IMR-90 (cell line): ENCODE data around the gene DDIAS. TPM values are rescaled to one million over a fixed set of nuclear protein-coding genes. Genes with fewer than 3 reads are reported as not detected.
A peak's percentile ranks its signal among the peaks of the same experiment; 100 is the strongest.

ENCODE experiments used
- ATAC-seq: fragments of 200-7000 bp; cut with Tn5 transposase; 2 replicates; pipeline ENCODE4 v1.9.1; 2020; ENCODE audit warnings: low read depth, mild to moderate bottlenecking, moderate library complexity
- BruUV-seq: library from RNA; stranded (reverse); fragments of 400-500 nt; replicated peaks from 2 replicates; lab custom pipeline; 2021; lab: Mats Ljungman, UMichigan
- CTCF ChIA-PET: fragments of 300-600 bp; formaldehyde crosslinking; extraction: SDS; loops from one replicate; lab custom pipeline; 2021; ENCODE audit warnings: antibody characterized with exemption; lab: Yijun Ruan, JAX
- POLR2A ChIA-PET: fragments of 300-600 bp; sonication (Branson Sonifier 250); formaldehyde crosslinking; loops from one replicate; lab custom pipeline; 2022; ENCODE audit warnings: antibody characterized with exemption; ENCODE audit not compliant: unreplicated experiment; lab: Charles Lee
- DNase-seq: peaks from one replicate; pipeline ENCODE4 v3.0.0; 2013
- H2AFZ ChIP-seq: replicated peaks from 2 replicates; pipeline ENCODE3; 2013; ENCODE audit warnings: low read length, mild to moderate bottlenecking; ENCODE audit not compliant: poor library complexity
- H2AK5ac ChIP-seq: 2 replicates; pipeline ENCODE4 v1.6.1; 2013; ENCODE audit warnings: low read depth, low read length, inconsistent platforms
- H2AK9ac ChIP-seq: replicated peaks from 2 replicates; pipeline ENCODE3; 2013; ENCODE audit warnings: mild to moderate bottlenecking, low read depth, low read length, moderate library complexity; ENCODE audit not compliant: poor library complexity
- H2BK120ac ChIP-seq: 2 replicates; pipeline ENCODE4 v1.6.1; 2013; ENCODE audit warnings: low read depth, low read length, inconsistent platforms
- H2BK15ac ChIP-seq: 3 replicates; pipeline ENCODE4 v1.6.1; 2013; ENCODE audit warnings: low read depth, low read length, inconsistent platforms
- H2BK20ac ChIP-seq: 2 replicates; pipeline ENCODE4 v1.6.1; 2013; ENCODE audit warnings: low read depth, mild to moderate bottlenecking, inconsistent platforms, low read length, moderate library complexity
- H2BK5ac ChIP-seq: 2 replicates; pipeline ENCODE4 v1.6.1; 2013; ENCODE audit warnings: mild to moderate bottlenecking, low read depth, low read length, inconsistent platforms; ENCODE audit not compliant: poor library complexity, severe bottlenecking
- H3K14ac ChIP-seq: replicated peaks from 2 replicates; pipeline ENCODE4 v1.6.1; 2013; ENCODE audit warnings: low read depth, low read length, inconsistent platforms
- H3K18ac ChIP-seq: 2 replicates; pipeline ENCODE4 v1.6.1; 2013; ENCODE audit warnings: low read depth, low read length, control low read depth
- H3K23ac ChIP-seq: 2 replicates; pipeline ENCODE4 v1.6.1; 2013; ENCODE audit warnings: low read depth, low read length, inconsistent platforms
- H3K27ac ChIP-seq: 2 replicates; pipeline ENCODE4 v1.5.1; 2013; ENCODE audit warnings: mild to moderate bottlenecking, control low read depth, low read length; ENCODE audit not compliant: insufficient read depth
- H3K27me3 ChIP-seq: 2 replicates; pipeline ENCODE4 v1.6.1; 2013; ENCODE audit warnings: low read length; ENCODE audit not compliant: control insufficient read depth, insufficient read depth
- H3K36me3 ChIP-seq: 2 replicates; pipeline ENCODE4 v1.6.1; 2013; ENCODE audit warnings: low read length, mixed read lengths; ENCODE audit not compliant: control insufficient read depth, insufficient read depth
- H3K4ac ChIP-seq: 2 replicates; pipeline ENCODE4 v1.6.1; 2013; ENCODE audit warnings: low read depth, low read length, inconsistent platforms
- H3K4me1 ChIP-seq: 2 replicates; pipeline ENCODE4 v1.6.1; 2013; ENCODE audit warnings: low read length, mixed read lengths; ENCODE audit not compliant: control insufficient read depth, insufficient read depth
- H3K4me2 ChIP-seq: 2 replicates; pipeline ENCODE4 v1.6.1; 2013; ENCODE audit warnings: low read depth, mild to moderate bottlenecking, control low read depth, low read length, moderate library complexity
- H3K4me3 ChIP-seq: 2 replicates; pipeline ENCODE4 v1.5.1; 2013; ENCODE audit warnings: low read depth, mild to moderate bottlenecking, control low read depth, low read length, moderate library complexity; ENCODE audit not compliant: insufficient read depth
- H3K56ac ChIP-seq: 2 replicates; pipeline ENCODE4 v1.6.1; 2013; ENCODE audit warnings: low read length, inconsistent platforms; ENCODE audit not compliant: insufficient read depth; ENCODE audit errors: extremely low read depth
- H3K79me1 ChIP-seq, 2 experiments: 2 replicates each; pipeline ENCODE4 v1.6.1; 2013; ENCODE audit warnings: low read length in 2 of 2, inconsistent platforms in 1 of 2, low read depth in 1 of 2
- H3K9ac ChIP-seq: 2 replicates; pipeline ENCODE4 v1.6.1; 2013; ENCODE audit warnings: low read depth, low read length, control low read depth
- H3K9me1 ChIP-seq: 2 replicates; pipeline ENCODE4 v1.6.1; 2013; ENCODE audit warnings: low read length, inconsistent platforms; ENCODE audit not compliant: insufficient read depth
- H3K9me3 ChIP-seq: 2 replicates; pipeline ENCODE4 v1.6.1; 2013; ENCODE audit warnings: low read length; ENCODE audit not compliant: control insufficient read depth, insufficient read depth
- H4K20me1 ChIP-seq: 2 replicates; pipeline ENCODE4 v1.6.1; 2013; ENCODE audit warnings: low read length, inconsistent platforms; ENCODE audit not compliant: insufficient read depth
- H4K5ac ChIP-seq: 2 replicates; pipeline ENCODE4 v1.6.1; 2013; ENCODE audit warnings: mild to moderate bottlenecking, low read depth, low read length, control low read depth
- H4K8ac ChIP-seq, 2 experiments: 2 replicates each; pipeline ENCODE4 v1.6.1; 2013; ENCODE audit warnings: low read depth in 2 of 2, low read length in 2 of 2, control low read depth in 1 of 2, inconsistent platforms in 1 of 2
- H4K91ac ChIP-seq: 2 replicates; pipeline ENCODE4 v1.6.1; 2013; ENCODE audit warnings: low read depth, low read length, inconsistent platforms; ENCODE audit not compliant: insufficient read depth
- BHLHE40 ChIP-seq: fragments of 150-350 bp; IDR thresholded peaks from 2 replicates; pipeline ENCODE4 v1.6.1; 2016; ENCODE audit warnings: mild to moderate bottlenecking, low read depth, low read length
- CEBPB ChIP-seq: IDR thresholded peaks from 2 replicates; pipeline ENCODE4 v1.6.1; 2012; ENCODE audit warnings: low read depth, low read length, improper control_type of control experiment
- CHD1 ChIP-seq: IDR thresholded peaks from 2 replicates; pipeline ENCODE4 v1.6.1; 2012; ENCODE audit warnings: low read depth, low read length, improper control_type of control experiment
- ELK1 ChIP-seq: fragments of 150-350 bp; IDR thresholded peaks from 2 replicates; pipeline ENCODE4 v1.6.1; 2016; ENCODE audit warnings: low read depth, mild to moderate bottlenecking, low read length, moderate library complexity, borderline replicate concordance
- FOS ChIP-seq: fragments of 150-350 bp; IDR thresholded peaks from 2 replicates; pipeline ENCODE4 v1.6.1; 2016; ENCODE audit warnings: low read depth, low read length
- MAFK ChIP-seq: IDR thresholded peaks from 2 replicates; pipeline ENCODE4 v1.6.1; 2012; ENCODE audit warnings: low read depth, low read length, improper control_type of control experiment
- MAZ ChIP-seq: IDR thresholded peaks from 2 replicates; pipeline ENCODE4 v1.6.1; 2012; ENCODE audit warnings: low read depth, mild to moderate bottlenecking, low read length, improper control_type of control experiment, moderate library complexity, borderline replicate concordance
- MXI1 ChIP-seq: IDR thresholded peaks from 2 replicates; pipeline ENCODE4 v1.6.1; 2012; ENCODE audit warnings: low read depth, mild to moderate bottlenecking, low read length, moderate library complexity, borderline replicate concordance
- NFE2L2 ChIP-seq: fragments of 150-350 bp; IDR thresholded peaks from 2 replicates; pipeline ENCODE4 v1.6.1; 2016; ENCODE audit warnings: low read depth, mild to moderate bottlenecking, low read length
- POLR2A ChIP-seq: IDR thresholded peaks from 2 replicates; pipeline ENCODE4 v1.6.1; 2012; ENCODE audit warnings: mild to moderate bottlenecking, low read depth, low read length
- RAD21 ChIP-seq: IDR thresholded peaks from 2 replicates; pipeline ENCODE4 v1.6.1; 2012; ENCODE audit warnings: low read length, improper control_type of control experiment
- RCOR1 ChIP-seq: IDR thresholded peaks from 2 replicates; pipeline ENCODE4 v1.6.1; 2012; ENCODE audit warnings: mild to moderate bottlenecking, low read length, improper control_type of control experiment; ENCODE audit not compliant: insufficient replicate concordance
- RFX5 ChIP-seq: IDR thresholded peaks from 2 replicates; pipeline ENCODE4 v1.8.0; 2012; ENCODE audit warnings: low read depth, mild to moderate bottlenecking, low read length, moderate library complexity
- SMC3 ChIP-seq: fragments of 150-350 bp; IDR thresholded peaks from 2 replicates; pipeline ENCODE4 v1.6.1; 2016; ENCODE audit warnings: low read depth, mild to moderate bottlenecking, antibody characterized with exemption, low read length, moderate library complexity
- WGBS, 2 experiments: methylation state at CpG; one replicate each; pipeline versions ENCODE4 v1.1.5 to v1.1.7; 2013; ENCODE audit warnings: missing lambda C conversion rate in 2 of 2; ENCODE audit not compliant: insufficient read length in 1 of 2; ENCODE audit errors: extremely low coverage in 2 of 2; 5-methylcytosine and 5-hydroxymethylcytosine counted together
- dilution Hi-C: fragments of 300-500 bp; cut with HindIII; formaldehyde crosslinking; loops from one replicate; pipeline ENCODE4 v1.14.3; 2018; ENCODE audit warnings: low sequenced_read_pairs; ENCODE audit not compliant: unreplicated experiment
- in situ Hi-C: fragments of 300-500 bp; cut with MboI; formaldehyde crosslinking; loops from 3 replicates; pipeline ENCODE4 v1.14.3; 2019; ENCODE audit warnings: low sequenced_read_pairs, inconsistent platforms, mixed read lengths
- intact Hi-C: fragments of 100-400 bp; cut with micrococcal nuclease; formaldehyde crosslinking; loops from 2 replicates; pipeline ENCODE4 v1.10.0; 2022
- polyA plus RNA-seq, 3 experiments: library from polyadenylated mRNA; depleted of rRNA; stranded (reverse); fragments of >200 nt; gene quantifications; 2 replicates each; pipeline ENCODE4 v1.2.3, GENCODE V29; 2012; ENCODE audit warnings: low replicate concordance in 1 of 3
- total RNA-seq: library from RNA; depleted of rRNA; stranded (reverse); fragments of >200 nt; gene quantifications from 2 replicates; pipeline ENCODE4 v1.2.3, GENCODE V29; 2012
- TF ChIP-seq, protein P1 (sequence below): fragments of 150-350 bp; IDR thresholded peaks from 2 replicates; pipeline ENCODE4 v1.6.1; 2017; ENCODE audit warnings: mild to moderate bottlenecking, antibody characterized with exemption, low read length, low read depth
- TF ChIP-seq, protein P2 (sequence below): conservative IDR thresholded peaks from 2 replicates; pipeline ENCODE4 v1.5.1; 2012; ENCODE audit warnings: mild to moderate bottlenecking, low read depth, low read length, improper control_type of control experiment

Gene DDIAS
- total and polyA plus RNA-seq, 2 of the 4 experiments (the other 2 are of a cell fraction) = 4.3 to 15.8 TPM

GRCh38 chr11:82864268-82864667 lies 37.3 kb upstream of the DDIAS start:
- 20% methylated on average over 1 of the region's 5 CpGs; no CpG with 5 or more reads in 1 of the 2 experiments for WGBS, 2 experiments
- no peak overlapping the region for H3K18ac ChIP-seq
- no peak overlapping the region for H3K4me2 ChIP-seq
- H3K9me1 ChIP-seq = peaks cover 5% of the 10 kb centered on the region; the same call in 1 of the 2 replicates
- H4K5ac ChIP-seq = no peak overlapping the region
- no peaks in the 10 kb centered on the region for H3K9me3 ChIP-seq
- no peak overlapping the region; the same call in 1 of the 2 replicates for H3K14ac ChIP-seq
- no peak overlapping the region for H3K9ac ChIP-seq
- ChIA-PET CTCF (interaction anchor here (0.6 to 1.6 kb wide), 2 partner anchors 88 to 199 kb away, joined by 3 read pairs; no protein-coding TSS in a partner anchor), POLR2A (interaction anchor here (0.6 kb wide), 1 partner anchor 46 kb away, joined by 9 read pairs; no protein-coding TSS in a partner anchor)
- peak; percentile 41 for DNase-seq
- no peak overlapping the region for H3K23ac ChIP-seq
- H4K91ac ChIP-seq = no peak overlapping the region
- in situ Hi-C loops = no loop called here
- TF ChIP-seq CHD1 (no peak), RCOR1 (no peak), ELK1 (no peak), BHLHE40 (no peak), POLR2A (no peak), MXI1 (no peak), NFE2L2 (no peak), MAFK (no peak), MAZ (no peak), RAD21 (peak; percentile 60), CEBPB (peak; percentile 32; the same call in 1 of the 2 replicates), SMC3 (peak; percentile 67), FOS (no peak), RFX5 (no peak)
- TF ChIP-seq, protein P1, sequence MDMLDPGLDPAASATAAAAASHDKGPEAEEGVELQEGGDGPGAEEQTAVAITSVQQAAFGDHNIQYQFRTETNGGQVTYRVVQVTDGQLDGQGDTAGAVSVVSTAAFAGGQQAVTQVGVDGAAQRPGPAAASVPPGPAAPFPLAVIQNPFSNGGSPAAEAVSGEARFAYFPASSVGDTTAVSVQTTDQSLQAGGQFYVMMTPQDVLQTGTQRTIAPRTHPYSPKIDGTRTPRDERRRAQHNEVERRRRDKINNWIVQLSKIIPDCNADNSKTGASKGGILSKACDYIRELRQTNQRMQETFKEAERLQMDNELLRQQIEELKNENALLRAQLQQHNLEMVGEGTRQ = peak; percentile 82
- TF ChIP-seq, protein P2, sequence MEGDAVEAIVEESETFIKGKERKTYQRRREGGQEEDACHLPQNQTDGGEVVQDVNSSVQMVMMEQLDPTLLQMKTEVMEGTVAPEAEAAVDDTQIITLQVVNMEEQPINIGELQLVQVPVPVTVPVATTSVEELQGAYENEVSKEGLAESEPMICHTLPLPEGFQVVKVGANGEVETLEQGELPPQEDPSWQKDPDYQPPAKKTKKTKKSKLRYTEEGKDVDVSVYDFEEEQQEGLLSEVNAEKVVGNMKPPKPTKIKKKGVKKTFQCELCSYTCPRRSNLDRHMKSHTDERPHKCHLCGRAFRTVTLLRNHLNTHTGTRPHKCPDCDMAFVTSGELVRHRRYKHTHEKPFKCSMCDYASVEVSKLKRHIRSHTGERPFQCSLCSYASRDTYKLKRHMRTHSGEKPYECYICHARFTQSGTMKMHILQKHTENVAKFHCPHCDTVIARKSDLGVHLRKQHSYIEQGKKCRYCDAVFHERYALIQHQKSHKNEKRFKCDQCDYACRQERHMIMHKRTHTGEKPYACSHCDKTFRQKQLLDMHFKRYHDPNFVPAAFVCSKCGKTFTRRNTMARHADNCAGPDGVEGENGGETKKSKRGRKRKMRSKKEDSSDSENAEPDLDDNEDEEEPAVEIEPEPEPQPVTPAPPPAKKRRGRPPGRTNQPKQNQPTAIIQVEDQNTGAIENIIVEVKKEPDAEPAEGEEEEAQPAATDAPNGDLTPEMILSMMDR = peak; percentile 62
- H2AFZ ChIP-seq = peak overlapping the region; percentile 4
- no peaks in the 10 kb centered on the region for H3K36me3 ChIP-seq
- H2BK120ac ChIP-seq = 0 out of 2 replicates have a peak overlapping the region, but pooled peaks have one; percentile 2
- ATAC-seq = peak; percentile 76
- no peak overlapping the region for H2AK9ac ChIP-seq
- H3K4me3 ChIP-seq = no peak overlapping the region
- H3K27me3 ChIP-seq = no peaks in the 10 kb centered on the region
- H3K4ac ChIP-seq = 0 out of 2 replicates have a peak overlapping the region, but pooled peaks have one; percentile 12
- intact Hi-C loops = loop anchor here (1.0 kb wide), 1 partner anchor 146 kb away; no protein-coding TSS in a partner anchor
- dilution Hi-C loops = no loop called here
- 0 out of 2 replicates have a peak overlapping the region, but pooled peaks have one; percentile 28 for H2BK20ac ChIP-seq
- no peak overlapping the region for H4K8ac ChIP-seq
- no peak overlapping the region for H2BK5ac ChIP-seq
- BruUV-seq = no TSS peak
- H4K20me1 ChIP-seq = no peaks in the 10 kb centered on the region
- H3K4me1 ChIP-seq = peaks cover 5% of the 10 kb centered on the region; the same call in 1 of the 2 replicates
- H3K56ac ChIP-seq = no peak overlapping the region
- H3K27ac ChIP-seq = no peak overlapping the region
- H2AK5ac ChIP-seq = no peak overlapping the region
- H2BK15ac ChIP-seq = no peak overlapping the region
- peaks cover 0 to 11% of the 10 kb centered on the region in 2 experiments; a peak in 2 of 4 replicates for H3K79me1 ChIP-seq
